AG04450 (cell line): ENCODE measurements around the gene ZNF738. TPM values are rescaled to one million over a fixed set of nuclear protein-coding genes. Genes with fewer than 3 reads are reported as not detected.

Source experiments
- CTCF ChIA-PET: fragments of 300-600, 350-600 bp; formaldehyde crosslinking; extraction: SDS; loops from one replicate; lab custom pipeline; 2022; ENCODE audit warnings: antibody characterized with exemption, inconsistent platforms; lab: Charles Lee
- POLR2A ChIA-PET: fragments of 350-600 bp; formaldehyde crosslinking; extraction: SDS; loops from one replicate; lab custom pipeline; 2021; ENCODE audit warnings: antibody characterized with exemption, inconsistent platforms; lab: Yijun Ruan, JAX
- DNase-seq: peaks from one replicate; pipeline ENCODE4 v3.0.0-alpha.2; 2011; ENCODE audit warnings: low read depth, low spot score
- H3K27ac ChIP-seq: one replicate; pipeline ENCODE4 v1.5.1; 2012; ENCODE audit warnings: low read depth, low read length, control low read depth
- H3K27me3 ChIP-seq: one replicate; pipeline ENCODE4 v1.6.0; 2012; ENCODE audit warnings: low read length; ENCODE audit not compliant: control insufficient read depth, insufficient read depth
- H3K4me3 ChIP-seq: 2 replicates; pipeline ENCODE4 v1.5.1; 2011; ENCODE audit warnings: mild to moderate bottlenecking, low read depth, low read length, control low read depth
- H3K9me3 ChIP-seq: 2 replicates; pipeline ENCODE4 v1.5.1; 2012; ENCODE audit warnings: low read length; ENCODE audit not compliant: control insufficient read depth, insufficient read depth
- polyA plus RNA-seq: library from polyadenylated mRNA; depleted of rRNA; stranded (reverse); fragments of >200 nt; gene quantifications from 2 replicates; pipeline ENCODE4 v1.2.3, GENCODE V29; 2011
- TF ChIP-seq, protein P1 (sequence below): IDR thresholded peaks from 2 replicates; pipeline ENCODE4 v1.5.1; 2011; ENCODE audit warnings: low read depth, low read length, control low read depth, inconsistent platforms

ZNF738 gene
- polyA plus RNA-seq, 1 experiment, result 8.2 TPM

DNA sequence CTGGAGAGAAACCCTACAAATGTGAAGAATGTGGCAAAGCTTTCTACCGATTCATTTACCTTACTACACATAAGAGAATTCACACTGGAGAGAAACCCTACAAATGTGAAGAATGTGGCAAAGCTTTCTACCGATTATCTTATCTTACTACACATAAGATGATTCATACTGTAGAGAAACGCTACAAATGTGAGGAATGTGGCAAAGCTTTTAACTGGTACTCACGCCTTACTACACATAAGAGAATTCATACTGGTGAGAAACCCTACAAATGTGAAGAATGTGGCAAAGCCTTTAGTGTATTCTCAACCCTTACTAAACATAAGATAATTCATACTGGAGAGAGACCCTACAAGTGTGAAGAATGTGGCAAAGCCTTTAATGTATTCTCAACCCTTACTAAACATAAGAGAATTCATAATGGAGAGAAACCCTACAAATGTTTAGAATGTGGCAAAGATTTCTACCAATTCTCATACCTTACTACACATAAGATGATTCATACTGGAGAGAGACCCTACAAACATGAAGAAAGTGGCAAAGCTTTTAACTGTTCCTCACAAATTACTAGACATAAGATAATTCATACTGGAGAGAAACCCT, 25.3 kb downstream of the ZNF738 start:
- ChIA-PET CTCF (no interaction called here), POLR2A (no interaction called here)

DNA sequence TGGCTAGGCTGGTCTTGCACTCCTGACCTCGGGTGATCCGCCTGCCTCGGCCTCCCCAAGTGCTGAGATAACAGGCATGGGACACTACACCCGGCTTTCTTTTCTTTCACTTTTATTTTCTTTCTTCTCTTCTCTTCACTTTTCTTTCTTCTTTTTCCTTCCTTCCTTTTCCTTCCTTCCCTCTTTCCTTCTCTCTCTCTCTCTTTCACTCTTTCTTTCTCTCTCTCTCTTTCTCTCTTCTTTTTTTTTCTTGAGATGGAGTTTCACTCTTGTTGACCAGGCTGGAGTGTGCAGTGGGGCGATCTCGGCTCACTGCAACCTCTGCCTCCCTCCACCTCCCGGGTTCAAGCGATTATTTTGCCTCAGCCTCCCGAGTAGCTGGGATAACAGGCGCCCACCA, 37.3 kb downstream of the ZNF738 start:
- CTCF ChIA-PET, result no interaction called here
- Histone ChIP-seq H3K9me3 (peaks cover 19% of the 10 kb centered on the region), H3K27me3 (no peaks in the 10 kb centered on the region), H3K27ac (no peak overlapping the region), H3K4me3 (no peak overlapping the region)
- no peak for DNase-seq
- POLR2A ChIA-PET, result interaction anchor here (0.9 to 1.6 kb wide), 3 partner anchors 37 to 110 kb away, joined by 4 to 7 read pairs (median 7); partner anchors contain the start of genes ZNF429, ZNF708 and ZNF738
- TF ChIP-seq, protein P1, sequence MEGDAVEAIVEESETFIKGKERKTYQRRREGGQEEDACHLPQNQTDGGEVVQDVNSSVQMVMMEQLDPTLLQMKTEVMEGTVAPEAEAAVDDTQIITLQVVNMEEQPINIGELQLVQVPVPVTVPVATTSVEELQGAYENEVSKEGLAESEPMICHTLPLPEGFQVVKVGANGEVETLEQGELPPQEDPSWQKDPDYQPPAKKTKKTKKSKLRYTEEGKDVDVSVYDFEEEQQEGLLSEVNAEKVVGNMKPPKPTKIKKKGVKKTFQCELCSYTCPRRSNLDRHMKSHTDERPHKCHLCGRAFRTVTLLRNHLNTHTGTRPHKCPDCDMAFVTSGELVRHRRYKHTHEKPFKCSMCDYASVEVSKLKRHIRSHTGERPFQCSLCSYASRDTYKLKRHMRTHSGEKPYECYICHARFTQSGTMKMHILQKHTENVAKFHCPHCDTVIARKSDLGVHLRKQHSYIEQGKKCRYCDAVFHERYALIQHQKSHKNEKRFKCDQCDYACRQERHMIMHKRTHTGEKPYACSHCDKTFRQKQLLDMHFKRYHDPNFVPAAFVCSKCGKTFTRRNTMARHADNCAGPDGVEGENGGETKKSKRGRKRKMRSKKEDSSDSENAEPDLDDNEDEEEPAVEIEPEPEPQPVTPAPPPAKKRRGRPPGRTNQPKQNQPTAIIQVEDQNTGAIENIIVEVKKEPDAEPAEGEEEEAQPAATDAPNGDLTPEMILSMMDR, result no peak

More for the DNA sequence above, 25.3 kb downstream of the ZNF738 start:
- no peak overlapping the region for H3K27ac ChIP-seq
- H3K27me3 ChIP-seq, result no peaks in the 10 kb centered on the region
- no peak overlapping the region for H3K4me3 ChIP-seq
- DNase-seq, result no peak
- TF ChIP-seq, protein P1, result no peak
- peaks cover 33% of the 10 kb centered on the region for H3K9me3 ChIP-seq

DNA sequence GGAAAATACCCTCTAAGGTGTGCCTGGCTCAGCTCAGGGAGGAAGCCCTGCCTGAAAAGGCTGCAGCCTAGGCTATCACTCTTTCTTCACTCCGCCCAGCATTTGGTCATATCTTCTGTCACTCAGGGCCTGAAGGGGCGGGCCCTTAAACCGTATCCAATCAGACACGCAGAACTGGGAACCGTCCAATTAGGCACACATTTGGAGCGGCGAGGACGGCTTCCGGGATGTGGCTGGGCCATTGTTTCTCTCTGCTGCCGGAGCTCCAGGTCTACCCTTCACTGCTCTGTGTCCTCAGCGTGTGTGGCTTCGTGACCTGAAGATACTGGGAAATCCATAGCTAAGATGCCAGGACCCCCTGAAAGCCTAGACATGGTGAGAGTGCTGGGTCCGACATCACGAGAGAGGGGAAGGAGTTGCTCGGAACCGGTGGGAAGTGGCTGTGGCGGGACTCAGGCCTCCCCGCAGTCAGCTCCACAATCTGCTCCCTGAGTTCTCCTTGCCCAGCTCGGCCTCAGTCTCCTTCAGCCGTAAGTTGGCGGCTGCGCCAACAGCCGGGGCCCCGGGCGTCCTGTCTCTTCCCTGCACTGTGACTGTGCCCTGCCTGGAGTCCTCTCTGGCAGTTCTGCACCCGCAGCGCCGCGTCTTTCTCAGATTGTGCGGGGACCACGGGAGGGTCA, 38.2 kb downstream of the ZNF738 start, which contains the start of gene ZNF493:
Gene ZNF493 (plus strand): TSS at position 241 of the 680 bp plus-strand sequence. CDS start 105 bp downstream, at position 346.
- DNase-seq, result peak; percentile 78
- TF ChIP-seq, protein P1, result no peak
- Histone ChIP-seq H3K27me3 (no peaks in the 10 kb centered on the region), H3K4me3 (peak within 1 kb of the TSS; percentile 92), H3K27ac (peak within 1 kb of the TSS; percentile 62), H3K9me3 (peaks cover 22% of the 10 kb centered on the region)
- CTCF ChIA-PET, result interaction anchor here (1.0 kb wide), 1 partner anchor 109 kb away, joined by 3 read pairs; the partner anchor contains the start of gene ZNF429
- POLR2A ChIA-PET, result interaction anchor here (0.6 to 1.6 kb wide), 6 partner anchors 12 to 735 kb away, joined by 3 to 7 read pairs (median 4); partner anchors contain the start of genes ZNF429, ZNF626, ZNF708 and ZNF738

DNA sequence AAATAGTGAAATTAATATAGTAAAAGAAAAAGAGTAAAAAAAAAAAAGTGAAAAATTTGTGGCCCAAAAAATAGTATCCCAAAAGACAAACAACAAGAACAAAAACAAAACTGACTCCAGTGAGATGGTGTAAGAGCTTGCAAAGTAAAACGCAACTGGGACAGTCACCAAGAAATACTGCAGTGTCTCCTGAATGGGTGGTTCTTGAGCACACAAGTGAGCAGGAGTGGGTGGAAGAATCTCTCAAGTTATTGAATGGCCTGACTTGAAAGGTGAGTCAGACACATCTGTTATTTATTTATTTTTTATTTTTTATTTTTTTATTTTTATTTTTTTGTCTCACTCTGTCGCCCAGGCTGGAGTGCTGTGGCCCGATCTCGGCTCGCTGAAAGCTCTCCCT, 40.1 kb downstream of the ZNF738 start:
- Histone ChIP-seq H3K27me3 (no peaks in the 10 kb centered on the region), H3K9me3 (peaks cover 23% of the 10 kb centered on the region), H3K4me3 (no peak overlapping the region), H3K27ac (no peak overlapping the region)
- POLR2A ChIA-PET, result no interaction called here
- DNase-seq, result no peak
- CTCF ChIA-PET, result no interaction called here
- TF ChIP-seq, protein P1, result no peak
